OCI-LY1 (cell line): ENCODE data around the gene GBP4.

Experiments used
- H2AFZ ChIP-seq: fragments of 200-600 bp; sonication (generic), shearing (Covaris generic); 2 replicates; pipeline ENCODE4 v1.6.0; 2014; ENCODE audit warnings: antibody characterized with exemption, mild to moderate bottlenecking, low read length
- H3F3A ChIP-seq: fragments of 200-600 bp; sonication (generic), shearing (Covaris generic); 2 replicates; pipeline ENCODE4 v1.6.0; 2014; ENCODE audit warnings: mild to moderate bottlenecking, antibody characterized with exemption, low read length, moderate library complexity; ENCODE audit not compliant: insufficient read depth
- H3K27ac ChIP-seq: fragments of 200-600 bp; sonication (generic); 2 replicates; pipeline ENCODE4 v1.5.1; 2014; ENCODE audit warnings: low read length, mixed run types, mild to moderate bottlenecking, low read depth; ENCODE audit not compliant: poor library complexity, severe bottlenecking
- H3K27me3 ChIP-seq: fragments of 200-600 bp; sonication (generic); 2 replicates; pipeline ENCODE4 v1.6.0; 2014; ENCODE audit warnings: antibody characterized with exemption, mild to moderate bottlenecking, low read length, moderate library complexity; ENCODE audit not compliant: insufficient read depth
- H3K36me3 ChIP-seq: fragments of 200-600 bp; sonication (generic); 2 replicates; pipeline ENCODE4 v1.6.1; 2014; ENCODE audit warnings: mild to moderate bottlenecking, antibody characterized with exemption, low read length, moderate library complexity, mixed read lengths; ENCODE audit not compliant: insufficient read depth
- H3K4me1 ChIP-seq: fragments of 200-600 bp; sonication (generic); 2 replicates; pipeline ENCODE4 v1.5.1; 2014; ENCODE audit warnings: mild to moderate bottlenecking, low read length, moderate library complexity; ENCODE audit not compliant: insufficient read depth, severe bottlenecking
- H3K4me2 ChIP-seq: fragments of 200-600 bp; sonication (generic), shearing (Covaris generic); 2 replicates; pipeline ENCODE4 v1.6.1; 2014; ENCODE audit warnings: low read length
- H3K4me3 ChIP-seq: fragments of 200-600 bp; sonication (generic); 2 replicates; pipeline ENCODE4 v1.5.1; 2014; ENCODE audit warnings: low read length, low read depth, mild to moderate bottlenecking, mixed read lengths; ENCODE audit not compliant: poor library complexity, severe bottlenecking
- H3K79me2 ChIP-seq: fragments of 200-600 bp; shearing (Covaris generic); 2 replicates; pipeline ENCODE4 v1.6.1; 2016; ENCODE audit warnings: mixed run types, low read length, mixed read lengths; ENCODE audit not compliant: insufficient read depth
- H3K9ac ChIP-seq: fragments of 200-600 bp; sonication (generic), shearing (Covaris generic); 2 replicates; pipeline ENCODE4 v1.6.1; 2014; ENCODE audit warnings: mild to moderate bottlenecking, low read length, mixed read lengths
- H3K9me2 ChIP-seq: fragments of 200-600 bp; sonication (generic), shearing (Covaris generic); 2 replicates; pipeline ENCODE4 v1.6.1; 2014; ENCODE audit warnings: low read depth, mild to moderate bottlenecking, low read length, mixed read lengths
- H3K9me3 ChIP-seq: fragments of 200-600 bp; shearing (Covaris generic); 2 replicates; pipeline ENCODE4 v1.6.1; 2014; ENCODE audit warnings: low read length, mixed read lengths
- H4K20me1 ChIP-seq: fragments of 200-600 bp; sonication (generic), shearing (Covaris generic); 2 replicates; pipeline ENCODE4 v1.6.0; 2016; ENCODE audit warnings: mild to moderate bottlenecking, low read length; ENCODE audit not compliant: insufficient read depth
- CTCF ChIP-seq: fragments of 200-600 bp; sonication (generic), shearing (Covaris generic); IDR thresholded peaks from 2 replicates; pipeline ENCODE4 v1.5.1; 2017; ENCODE audit warnings: mild to moderate bottlenecking, antibody characterized with exemption, low read length, moderate library complexity, mixed read lengths
- EZH2 ChIP-seq: fragments of 200-600 bp; sonication (generic), shearing (Covaris generic); IDR thresholded peaks from 2 replicates; pipeline ENCODE4 v1.8.0; 2017; ENCODE audit warnings: borderline replicate concordance, mixed run types, mild to moderate bottlenecking, antibody characterized with exemption, low read length, moderate library complexity, mixed read lengths

The GBP4 gene

GRCh38 chr1:89176971-89177370 lies 21.8 kb downstream of the GBP4 start:
- Histone ChIP-seq H3K27me3 (no peaks in the 10 kb centered on the region), H3K27ac (no peak overlapping the region), H2AFZ (no peak overlapping the region), H4K20me1 (no peaks in the 10 kb centered on the region), H3K79me2 (no peaks in the 10 kb centered on the region), H3F3A (no peaks in the 10 kb centered on the region), H3K36me3 (no peaks in the 10 kb centered on the region), H3K9me2 (no peaks in the 10 kb centered on the region), H3K4me1 (no peaks in the 10 kb centered on the region), H3K4me3 (no peak overlapping the region), H3K4me2 (no peak overlapping the region), H3K9me3 (no peaks in the 10 kb centered on the region), H3K9ac (no peak overlapping the region)
- TF ChIP-seq CTCF (no peak), EZH2 (no peak)

- H3K27ac ChIP-seq = no peak within 1 kb of the TSS
- H3K9me2 ChIP-seq = no peaks in the 10 kb centered on the region
- no peak within 1 kb of the TSS for H3K4me3 ChIP-seq
- no peaks in the 10 kb centered on the region for H4K20me1 ChIP-seq
- no peaks in the 10 kb centered on the region for H3K36me3 ChIP-seq
- no peaks in the 10 kb centered on the region for H3K27me3 ChIP-seq
- H2AFZ ChIP-seq = no peak within 1 kb of the TSS
- no peak within 1 kb of the TSS for H3K4me2 ChIP-seq
- H3F3A ChIP-seq = no peaks in the 10 kb centered on the region
- no peak for TF ChIP-seq CTCF
- no peak for TF ChIP-seq EZH2
- no peaks in the 10 kb centered on the region for H3K79me2 ChIP-seq
- no peak within 1 kb of the TSS for H3K9ac ChIP-seq
- H3K9me3 ChIP-seq = no peaks in the 10 kb centered on the region
- H3K4me1 ChIP-seq = no peaks in the 10 kb centered on the region
Observed at GRCh38 chr1:89175601-89176256, 23.0 kb downstream of the GBP4 start, which contains the start of gene GBP7. Gene GBP7, minus strand, starts transcription at chr1:89176003. Its CDS starts 4,068 bp downstream, at chr1:89171935.

DNA sequence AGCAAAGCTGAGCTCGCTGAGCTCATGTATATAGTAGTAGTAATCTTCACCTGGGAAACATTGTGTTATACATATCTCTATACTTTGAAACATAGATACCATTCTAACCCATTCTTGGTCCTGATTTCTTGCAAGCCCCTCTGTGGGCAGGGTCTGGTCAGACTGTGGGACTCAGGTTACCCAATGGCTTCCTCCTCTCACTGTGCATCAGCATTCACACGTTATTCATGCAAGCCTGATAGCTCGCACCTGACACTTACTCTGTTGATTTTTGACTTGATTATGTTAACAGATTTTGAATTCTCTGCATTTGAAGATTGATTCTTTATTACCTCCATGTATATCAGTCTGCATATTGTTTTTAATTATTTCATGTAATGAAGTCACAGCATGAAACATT lies 24.3 kb downstream of the GBP4 start:
- H3K27me3 ChIP-seq = no peaks in the 10 kb centered on the region
- H3K79me2 ChIP-seq = no peaks in the 10 kb centered on the region
- H3K4me2 ChIP-seq = no peak overlapping the region
- no peaks in the 10 kb centered on the region for H3K4me1 ChIP-seq
- H2AFZ ChIP-seq = no peak overlapping the region
- TF ChIP-seq EZH2 = no peak
- no peak for TF ChIP-seq CTCF
- no peaks in the 10 kb centered on the region for H4K20me1 ChIP-seq
- H3K9me3 ChIP-seq = no peaks in the 10 kb centered on the region
- H3K9ac ChIP-seq = no peak overlapping the region
- H3K9me2 ChIP-seq = no peaks in the 10 kb centered on the region
- no peak overlapping the region for H3K27ac ChIP-seq
- H3F3A ChIP-seq = no peaks in the 10 kb centered on the region
- H3K36me3 ChIP-seq = no peaks in the 10 kb centered on the region
- H3K4me3 ChIP-seq = no peak overlapping the region
